Endothelial cell of umbilical vein (primary cell): ENCODE results near the gene TTLL10. TPM values are rescaled to one million over a fixed set of nuclear protein-coding genes. Genes with fewer than 3 reads are reported as not detected.

Experiments
- BruUV-seq: library from RNA; stranded (reverse); fragments of 400-500 nt; replicated peaks from 2 replicates; lab custom pipeline; 2021; lab: Mats Ljungman, UMichigan
- CTCF ChIA-PET: fragments of 300-600, 350-600 bp; sonication (Branson Sonifier 250); formaldehyde crosslinking; loops from one replicate; lab custom pipeline; 2021; ENCODE audit warnings: antibody characterized with exemption, inconsistent platforms; lab: Charles Lee
- POLR2A ChIA-PET: fragments of 300-600, 350-600 bp; sonication (Branson Sonifier 250); formaldehyde crosslinking; loops from one replicate; lab custom pipeline; 2021; ENCODE audit warnings: antibody characterized with exemption, inconsistent platforms; lab: Charles Lee
- DNase-seq: peaks from one replicate; pipeline ENCODE4 v3.0.0-alpha.2; 2011; ENCODE audit warnings: low read depth, low spot score
- FAIRE-seq: peaks from 2 replicates; lab custom pipeline; 2011; peaks lifted over from hg19 to GRCh38; lab: Jason Lieb, UNC
- H2AFZ ChIP-seq: 2 replicates; pipeline ENCODE4 v1.6.0; 2012; ENCODE audit warnings: low read depth, low read length, control low read depth, inconsistent platforms
- H3K27ac ChIP-seq: 2 replicates; pipeline ENCODE4 v1.5.1; 2011; ENCODE audit warnings: low read depth, mild to moderate bottlenecking, control low read depth, low read length, moderate library complexity; ENCODE audit not compliant: insufficient read depth
- H3K27me3 ChIP-seq, 2 experiments: 2 replicates each; pipeline versions ENCODE4 v1.6.0 to v1.6.1; 2011; ENCODE audit warnings: low read length in 2 of 2, mixed read lengths in 1 of 2; ENCODE audit not compliant: control insufficient read depth in 2 of 2, insufficient read depth in 2 of 2
- H3K36me3 ChIP-seq, 2 experiments: 2 replicates in 1 of 2; 3 replicates in 1 of 2; pipeline ENCODE4 v1.5.1; 2011; ENCODE audit warnings: low read length in 2 of 2, mild to moderate bottlenecking in 1 of 2, moderate library complexity in 1 of 2; ENCODE audit not compliant: control insufficient read depth in 2 of 2, insufficient read depth in 2 of 2; ENCODE audit errors: extremely low read depth in 1 of 2
- H3K4me1 ChIP-seq: 3 replicates; pipeline ENCODE4 v1.5.1; 2011; ENCODE audit warnings: mild to moderate bottlenecking, low read length; ENCODE audit not compliant: control insufficient read depth, insufficient read depth; ENCODE audit errors: extremely low read depth
- H3K4me2 ChIP-seq: 2 replicates; pipeline ENCODE4 v1.6.1; 2011; ENCODE audit warnings: low read length, control low read depth, mixed read lengths; ENCODE audit not compliant: insufficient read depth
- H3K4me3 ChIP-seq, 3 experiments: fragments of 200-600 bp in 1 of 3; sonication (generic), shearing (Covaris generic) in 1 of 3; replicated peaks in 1 of 3; 2 replicates each; pipeline ENCODE4 v1.5.1; 2011 to 2016; ENCODE audit warnings: control low read depth in 3 of 3, low read length in 3 of 3, mild to moderate bottlenecking in 2 of 3, inconsistent platforms in 1 of 3, low read depth in 1 of 3, moderate library complexity in 1 of 3; ENCODE audit not compliant: insufficient read depth in 1 of 3
- H3K79me2 ChIP-seq: 2 replicates; pipeline ENCODE4 v1.6.0; 2012; ENCODE audit warnings: low read length, inconsistent platforms; ENCODE audit not compliant: control insufficient read depth, insufficient read depth
- H3K9ac ChIP-seq: replicated peaks from 2 replicates; pipeline ENCODE3; 2011; ENCODE audit warnings: low read length, control low read depth; ENCODE audit not compliant: insufficient read depth; ENCODE audit errors: extremely low read depth
- H3K9me1 ChIP-seq: replicated peaks from 3 replicates; pipeline ENCODE4 v1.6.0; 2011; ENCODE audit warnings: mild to moderate bottlenecking, low read length; ENCODE audit not compliant: control insufficient read depth, insufficient read depth; ENCODE audit errors: extremely low read depth
- H3K9me3 ChIP-seq: replicated peaks from 2 replicates; pipeline ENCODE4 v1.5.1; 2012; ENCODE audit warnings: low read length, inconsistent platforms; ENCODE audit not compliant: control insufficient read depth, insufficient read depth
- H4K20me1 ChIP-seq: replicated peaks from 2 replicates; pipeline ENCODE3; 2011; ENCODE audit warnings: mild to moderate bottlenecking, low read length; ENCODE audit not compliant: control insufficient read depth, insufficient read depth; ENCODE audit errors: extremely low read depth
- CTCF ChIP-seq, 2 donors: IDR thresholded peaks; 1 replicate in 1 of 2; 2 replicates in 1 of 2; pipeline ENCODE4 v1.5.1; 2011; ENCODE audit warnings: low read length in 2 of 2, mild to moderate bottlenecking in 2 of 2, moderate library complexity in 2 of 2, control low read depth in 1 of 2, inconsistent platforms in 1 of 2, low read depth in 1 of 2; ENCODE audit not compliant: insufficient read depth in 1 of 2; ENCODE audit errors: extremely low read depth in 1 of 2
- EZH2 ChIP-seq: IDR thresholded peaks from 2 replicates; pipeline ENCODE4 v1.6.1; 2012; ENCODE audit warnings: borderline replicate concordance, low read depth, mild to moderate bottlenecking, moderate library complexity, low read length, inconsistent platforms; ENCODE audit not compliant: severe bottlenecking
- FOS ChIP-seq: IDR thresholded peaks from 2 replicates; pipeline ENCODE4 v1.6.1; 2011; ENCODE audit warnings: mild to moderate bottlenecking, low read length, moderate library complexity, borderline replicate concordance; ENCODE audit not compliant: insufficient read depth
- JUN ChIP-seq: IDR thresholded peaks from 2 replicates; pipeline ENCODE4 v1.6.1; 2011; ENCODE audit warnings: borderline replicate concordance, low read depth; ENCODE audit not compliant: insufficient read length, insufficient read depth
- MAX ChIP-seq: IDR thresholded peaks from 2 replicates; pipeline ENCODE4 v1.6.1; 2011; ENCODE audit not compliant: insufficient read depth, insufficient read length
- POLR2A ChIP-seq: IDR thresholded peaks from 2 replicates; pipeline ENCODE4 v1.6.1; 2012; ENCODE audit warnings: low read depth, mild to moderate bottlenecking, control low read depth, low read length
- POLR2AphosphoS5 ChIP-seq: IDR thresholded peaks from 2 replicates; pipeline ENCODE4 v1.6.1; 2012; ENCODE audit warnings: low read depth, mild to moderate bottlenecking, control low read depth, low read length, moderate library complexity; ENCODE audit not compliant: insufficient read depth
- dilution Hi-C: fragments of 300-500 bp; cut with MboI; formaldehyde crosslinking; loops from one replicate; pipeline ENCODE4 v1.15.0; 2019; ENCODE audit warnings: low sequenced_read_pairs; ENCODE audit not compliant: extremely low pct_ligation_motif_present
- intact Hi-C: fragments of 100-400 bp; cut with micrococcal nuclease; formaldehyde crosslinking; loops from one replicate; pipeline ENCODE4 v1.10.0; 2022
- polyA plus RNA-seq, 4 experiments: library from polyadenylated mRNA; depleted of rRNA in 3 of 4; stranded (reverse) in 3 of 4; unstranded in 1 of 4; fragments of >200 nt; gene quantifications; 2 replicates each; pipeline versions ENCODE4 v1.2.1 to v1.2.3, GENCODE V29; 2011 to 2012; ENCODE audit warnings: missing spikeins in 1 of 4
- total RNA-seq: library from RNA; stranded (reverse); gene quantifications from 2 replicates; pipeline ENCODE4 v1.2.3, GENCODE V29; 2021

TTLL10 gene
- total and polyA plus RNA-seq, 2 donors (not counting 3 experiments of a cell fraction or from before 2014, with no cell fraction given) = not detected

GRCh38 chr1:1216770-1217620 is 43.3 kb downstream of the TTLL10 start:
- no peak for TF ChIP-seq POLR2AphosphoS5
- TF ChIP-seq POLR2A = no peak
- no peak for TF ChIP-seq JUN
- TF ChIP-seq EZH2 = no peak
- TF ChIP-seq MAX = no peak
- no peak for TF ChIP-seq FOS
- TF ChIP-seq CTCF (IDR thresholded peaks at IDR 0.05; ENCODE audit: extremely low read depth in 1 of 2, insufficient read depth in 1 of 2, low read depth in 1 of 2, low read length in 2 of 2) = no peak
- no peaks in the 10 kb centered on the region for H3K79me2 ChIP-seq
- H3K4me3 ChIP-seq = no peak overlapping the region
- H3K9ac ChIP-seq = no peak overlapping the region
- H4K20me1 ChIP-seq = no peaks in the 10 kb centered on the region
- ChIA-PET POLR2A (no interaction called here), CTCF (interaction anchor here (2.1 kb wide), 1 partner anchor 94 kb away, joined by 6 read pairs; no protein-coding TSS in a partner anchor)
- DNase-seq = no peak
- no peaks in the 10 kb centered on the region for H3K27me3 ChIP-seq
- H3K4me2 ChIP-seq = no peak overlapping the region
- no peak overlapping the region for H3K27ac ChIP-seq
- no peaks in the 10 kb centered on the region for H3K9me3 ChIP-seq
- H2AFZ ChIP-seq = no peak overlapping the region
- dilution Hi-C loops = no loop called here
- H3K4me1 ChIP-seq = no peaks in the 10 kb centered on the region
- no peak for FAIRE-seq
- TSS peak; percentile 87 for BruUV-seq
- no peaks in the 10 kb centered on the region for H3K9me1 ChIP-seq
- H3K36me3 ChIP-seq = peaks cover 2 to 20% of the 10 kb centered on the region in 2 experiments
- intact Hi-C loops = no loop called here
